Measurements from ENCODE around the gene MACROD2.

DNA sequence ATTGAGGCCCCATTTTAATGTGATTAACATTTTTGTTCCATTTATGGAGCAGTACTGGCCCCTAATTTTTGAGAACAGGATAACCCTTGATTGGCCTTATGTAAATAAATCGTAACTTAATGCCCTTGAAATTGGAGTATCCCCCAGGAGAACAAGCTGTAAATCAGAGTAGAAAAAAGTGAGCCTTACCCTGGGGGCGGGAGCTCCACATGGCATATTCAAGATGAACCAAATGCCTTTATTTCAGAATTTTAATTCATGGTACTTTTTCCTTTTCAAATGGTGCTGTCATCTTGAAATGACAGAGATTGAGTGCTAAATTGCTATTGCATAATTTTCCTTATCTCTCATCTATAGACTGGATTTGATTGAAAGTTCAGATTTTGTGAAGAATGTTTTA, 1151.6 kb downstream of the MACROD2 start:
- TF ChIP-seq POLR2A (IDR thresholded peaks at IDR 0.05) = no peak
- TF ChIP-seq, protein P1, sequence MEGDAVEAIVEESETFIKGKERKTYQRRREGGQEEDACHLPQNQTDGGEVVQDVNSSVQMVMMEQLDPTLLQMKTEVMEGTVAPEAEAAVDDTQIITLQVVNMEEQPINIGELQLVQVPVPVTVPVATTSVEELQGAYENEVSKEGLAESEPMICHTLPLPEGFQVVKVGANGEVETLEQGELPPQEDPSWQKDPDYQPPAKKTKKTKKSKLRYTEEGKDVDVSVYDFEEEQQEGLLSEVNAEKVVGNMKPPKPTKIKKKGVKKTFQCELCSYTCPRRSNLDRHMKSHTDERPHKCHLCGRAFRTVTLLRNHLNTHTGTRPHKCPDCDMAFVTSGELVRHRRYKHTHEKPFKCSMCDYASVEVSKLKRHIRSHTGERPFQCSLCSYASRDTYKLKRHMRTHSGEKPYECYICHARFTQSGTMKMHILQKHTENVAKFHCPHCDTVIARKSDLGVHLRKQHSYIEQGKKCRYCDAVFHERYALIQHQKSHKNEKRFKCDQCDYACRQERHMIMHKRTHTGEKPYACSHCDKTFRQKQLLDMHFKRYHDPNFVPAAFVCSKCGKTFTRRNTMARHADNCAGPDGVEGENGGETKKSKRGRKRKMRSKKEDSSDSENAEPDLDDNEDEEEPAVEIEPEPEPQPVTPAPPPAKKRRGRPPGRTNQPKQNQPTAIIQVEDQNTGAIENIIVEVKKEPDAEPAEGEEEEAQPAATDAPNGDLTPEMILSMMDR (IDR thresholded peaks at IDR 0.05) = no peak

Data from body of pancreas (tissue), 4 donors.